Measurements from ENCODE around the gene GDF15. TPM values are rescaled to one million over a fixed set of nuclear protein-coding genes. Genes with fewer than 3 reads are reported as not detected.

GDF15 gene
- total and polyA plus RNA-seq, 2 experiments from 2014 or later = 27.7 to 36.0 TPM

- H2AFZ ChIP-seq = peak overlapping the region; percentile 54
- H3K9ac ChIP-seq = peak overlapping the region; percentile 59
- peaks cover 16% of the 10 kb centered on the region for H3K4me1 ChIP-seq (ENCODE audit: insufficient read depth)
- H3K4me2 ChIP-seq (ENCODE audit: unreplicated experiment) = peak overlapping the region; percentile 36
- H3K36me3 ChIP-seq (ENCODE audit: low read depth) = no peaks in the 10 kb centered on the region
- no peaks in the 10 kb centered on the region for H3K79me2 ChIP-seq (ENCODE audit: insufficient read depth)
- peak overlapping the region; percentile 76 for H3K27ac ChIP-seq
- H3K9me3 ChIP-seq (ENCODE audit: low read depth) = no peaks in the 10 kb centered on the region
- H3F3A ChIP-seq (ENCODE audit: insufficient read depth) = 0 out of 2 replicates have a peak, but pooled peaks cover 6% of the 10 kb centered on the region
- 16 to 18% methylated on average over 14 of the region's 15 CpGs for WGBS, 2 experiments (ENCODE audit: low coverage in 1 of 2, low lambda C conversion rate in 2 of 2, missing lambda C conversion rate in 2 of 2)
- H3K4me3 ChIP-seq = no peak overlapping the region
- in situ Hi-C loops (cut with MboI) = no loop called here
- no peaks in the 10 kb centered on the region for H3K9me2 ChIP-seq (ENCODE audit: insufficient read depth)
- H3K27me3 ChIP-seq (replicated peaks; ENCODE audit: insufficient read depth) = no peaks in the 10 kb centered on the region
- DNase-seq = peak; percentile 92
- no peaks in the 10 kb centered on the region for H4K20me1 ChIP-seq (ENCODE audit: insufficient read depth)
- TF ChIP-seq EZH2 (IDR thresholded peaks at IDR 0.05; ENCODE audit: insufficient read depth, poor library complexity, severe bottlenecking) (no peak), EZH2phosphoT487 (IDR thresholded peaks at IDR 0.05; ENCODE audit: insufficient read depth, low read depth) (no peak)
Measured at GRCh38 chr19:18364826-18365528, 21.0 kb upstream of the GDF15 start.

DNA sequence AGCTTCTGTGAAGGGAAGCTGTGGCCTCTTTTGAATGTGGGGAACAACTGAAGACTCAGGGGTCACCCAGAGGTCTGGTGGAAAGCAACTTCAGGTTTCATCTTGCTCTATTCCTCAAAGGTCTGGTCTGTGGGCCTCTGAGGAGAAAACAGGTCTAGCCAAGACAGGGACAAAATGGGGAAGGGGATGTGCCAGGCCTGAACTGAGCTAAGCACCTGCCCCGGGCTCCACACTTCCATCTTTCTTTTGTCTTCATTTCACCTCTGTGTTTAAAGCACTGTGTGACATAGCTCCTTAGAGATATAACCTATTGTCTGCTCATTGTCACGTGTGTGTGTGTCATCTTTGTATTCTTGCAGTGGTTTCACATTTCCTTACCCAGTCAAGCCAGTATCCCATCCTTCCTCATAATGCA, 19.9 kb upstream of the GDF15 start:
- H3F3A ChIP-seq (ENCODE audit: insufficient read depth) = 0 out of 2 replicates have a peak, but pooled peaks cover 6% of the 10 kb centered on the region
- no peaks in the 10 kb centered on the region for H4K20me1 ChIP-seq (ENCODE audit: insufficient read depth)
- no peak overlapping the region for H2AFZ ChIP-seq
- no peaks in the 10 kb centered on the region for H3K9me2 ChIP-seq (ENCODE audit: insufficient read depth)
- H3K79me2 ChIP-seq (ENCODE audit: insufficient read depth) = no peaks in the 10 kb centered on the region
- DNase-seq = peak; percentile 24
- no peak overlapping the region for H3K4me2 ChIP-seq (ENCODE audit: unreplicated experiment)
- no peak overlapping the region for H3K9ac ChIP-seq
- no peaks in the 10 kb centered on the region for H3K27me3 ChIP-seq (replicated peaks; ENCODE audit: insufficient read depth)
- H3K4me3 ChIP-seq = no peak overlapping the region
- no peak for TF ChIP-seq EZH2phosphoT487 (IDR thresholded peaks at IDR 0.05; ENCODE audit: insufficient read depth, low read depth)
- 92 to 95% methylated on average over 2 of the region's 2 CpGs for WGBS, 2 experiments (ENCODE audit: low coverage in 1 of 2, low lambda C conversion rate in 2 of 2, missing lambda C conversion rate in 2 of 2)
- no peak overlapping the region for H3K27ac ChIP-seq
- in situ Hi-C loops (cut with MboI) = no loop called here
- no peaks in the 10 kb centered on the region for H3K9me3 ChIP-seq (ENCODE audit: low read depth)
- H3K36me3 ChIP-seq (ENCODE audit: low read depth) = no peaks in the 10 kb centered on the region
- peaks cover 16% of the 10 kb centered on the region for H3K4me1 ChIP-seq (ENCODE audit: insufficient read depth)

- no peak overlapping the region for H3K9ac ChIP-seq
- H3K4me1 ChIP-seq (ENCODE audit: insufficient read depth) = peaks cover 19% of the 10 kb centered on the region
- H3F3A ChIP-seq (ENCODE audit: insufficient read depth) = 0 out of 2 replicates have a peak, but pooled peaks cover 6% of the 10 kb centered on the region
- H3K9me2 ChIP-seq (ENCODE audit: insufficient read depth) = no peaks in the 10 kb centered on the region
- H3K27me3 ChIP-seq (replicated peaks; ENCODE audit: insufficient read depth) = no peaks in the 10 kb centered on the region
- no peaks in the 10 kb centered on the region for H3K36me3 ChIP-seq (ENCODE audit: low read depth)
- DNase-seq = no peak
- no peak overlapping the region for H2AFZ ChIP-seq
- in situ Hi-C loops (cut with MboI) = no loop called here
- H3K4me3 ChIP-seq = no peak overlapping the region
- TF ChIP-seq EZH2phosphoT487 (IDR thresholded peaks at IDR 0.05; ENCODE audit: insufficient read depth, low read depth) (no peak), EZH2 (IDR thresholded peaks at IDR 0.05; ENCODE audit: insufficient read depth, poor library complexity, severe bottlenecking) (no peak)
- H4K20me1 ChIP-seq (ENCODE audit: insufficient read depth) = no peaks in the 10 kb centered on the region
- 87 to 94% methylated on average over 14 to 15 of the region's 15 CpGs for WGBS, 2 experiments (ENCODE audit: low coverage in 1 of 2, low lambda C conversion rate in 2 of 2, missing lambda C conversion rate in 2 of 2)
- no peaks in the 10 kb centered on the region for H3K9me3 ChIP-seq (ENCODE audit: low read depth)
- H3K27ac ChIP-seq = no peak overlapping the region
- H3K4me2 ChIP-seq (ENCODE audit: unreplicated experiment) = no peak overlapping the region
- no peaks in the 10 kb centered on the region for H3K79me2 ChIP-seq (ENCODE audit: insufficient read depth)
Measured at GRCh38 chr19:18368504-18369222, 17.3 kb upstream of the GDF15 start.

DNA sequence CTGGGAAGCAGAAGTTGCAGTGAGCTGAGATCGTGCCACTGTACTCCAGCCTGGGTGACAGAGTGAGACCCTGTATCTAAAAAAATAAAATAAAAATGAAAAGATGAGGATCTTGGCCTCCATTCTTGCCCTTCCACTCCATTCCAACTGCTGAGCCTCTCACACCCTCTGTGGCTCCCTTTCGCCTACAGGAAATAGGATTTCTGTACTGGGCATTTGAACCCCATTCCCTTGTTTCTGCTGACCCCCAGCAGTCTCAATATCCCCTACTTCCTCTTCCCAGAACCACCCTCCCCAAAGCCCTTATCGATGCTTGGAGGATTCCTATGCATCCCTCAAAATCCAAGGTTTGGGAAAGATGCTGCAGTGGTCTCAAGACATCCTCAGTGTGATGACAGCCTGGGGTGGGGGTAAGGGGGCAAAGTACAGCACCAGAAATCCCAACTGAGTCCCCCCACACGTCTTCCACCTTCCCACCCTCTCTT, 12.5 kb upstream of the GDF15 start:
- WGBS, 2 experiments (ENCODE audit: low coverage in 1 of 2, low lambda C conversion rate in 2 of 2, missing lambda C conversion rate in 2 of 2) = 84 to 86% methylated on average over 4 of the region's 4 CpGs
- in situ Hi-C loops (cut with MboI) = no loop called here
- peaks cover 16% of the 10 kb centered on the region for H3F3A ChIP-seq (ENCODE audit: insufficient read depth)
- H2AFZ ChIP-seq = peak overlapping the region; percentile 51; the same call in 1 of the 2 replicates
- no peaks in the 10 kb centered on the region for H3K9me2 ChIP-seq (ENCODE audit: insufficient read depth)
- DNase-seq = no peak
- peak overlapping the region; percentile 51 for H3K4me2 ChIP-seq (ENCODE audit: unreplicated experiment)
- H3K4me3 ChIP-seq = no peak overlapping the region
- no peaks in the 10 kb centered on the region for H4K20me1 ChIP-seq (ENCODE audit: insufficient read depth)
- peak overlapping the region; percentile 77 for H3K9ac ChIP-seq
- H3K27me3 ChIP-seq (replicated peaks; ENCODE audit: insufficient read depth) = no peaks in the 10 kb centered on the region
- TF ChIP-seq EZH2 (IDR thresholded peaks at IDR 0.05; ENCODE audit: insufficient read depth, poor library complexity, severe bottlenecking) (no peak), EZH2phosphoT487 (IDR thresholded peaks at IDR 0.05; ENCODE audit: insufficient read depth, low read depth) (no peak)
- no peaks in the 10 kb centered on the region for H3K9me3 ChIP-seq (ENCODE audit: low read depth)
- H3K4me1 ChIP-seq (ENCODE audit: insufficient read depth) = peaks cover 12% of the 10 kb centered on the region
- no peaks in the 10 kb centered on the region for H3K36me3 ChIP-seq (ENCODE audit: low read depth)
- peak overlapping the region; percentile 91 for H3K27ac ChIP-seq
- H3K79me2 ChIP-seq (ENCODE audit: insufficient read depth) = no peaks in the 10 kb centered on the region

All from GM23248 (cell line).